Activated T-cell treated with anti-CD3 and anti-CD28 coated beads for 24 hours (primary cell): ENCODE results near the gene CEP57.
"Not testable (repeated sequence)": the region's sequence is repeated elsewhere in the genome, so short reads cannot be mapped to it uniquely, and the experiment has no call there.

ENCODE experiments used
- DNase-seq: peaks from one replicate; pipeline ENCODE4 v3.0.0-alpha.2; 2020; ENCODE audit warnings: low read depth

Gene CEP57

GRCh38 chr11:95796501-95796900 is 6.2 kb downstream of the CEP57 start:
- no peak for DNase-seq

GRCh38 chr11:95799546-95799945 is 9.2 kb downstream of the CEP57 start:
- DNase-seq: no peak

- no peak for DNase-seq
These were observed 10.1 kb downstream of the CEP57 start for GRCh38 chr11:95800438-95800837.

DNA sequence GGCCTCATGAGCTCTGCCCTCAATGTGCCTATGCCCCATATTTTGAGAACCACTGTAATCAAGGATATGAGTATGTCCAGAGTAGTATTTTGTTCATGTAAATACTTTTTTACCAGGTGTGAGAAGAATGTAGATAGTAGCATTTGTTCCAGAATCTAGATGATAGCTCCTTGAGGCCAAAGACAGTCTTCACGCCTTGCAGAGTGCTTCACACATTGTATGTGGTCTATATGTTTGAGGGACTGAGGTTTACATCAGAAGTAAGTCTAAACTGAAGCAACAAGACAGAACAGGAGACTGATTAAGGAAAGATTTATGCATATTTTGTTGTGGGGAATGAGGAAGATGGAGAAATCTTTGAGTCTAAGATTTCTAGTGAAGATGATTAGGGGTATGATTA is 12.5 kb downstream of the CEP57 start:
- DNase-seq: no peak

- no peak for DNase-seq
These were observed 13.7 kb downstream of the CEP57 start for GRCh38 chr11:95803973-95804372.

GRCh38 chr11:95805869-95806268 is 15.6 kb downstream of the CEP57 start:
- DNase-seq: no peak

DNA sequence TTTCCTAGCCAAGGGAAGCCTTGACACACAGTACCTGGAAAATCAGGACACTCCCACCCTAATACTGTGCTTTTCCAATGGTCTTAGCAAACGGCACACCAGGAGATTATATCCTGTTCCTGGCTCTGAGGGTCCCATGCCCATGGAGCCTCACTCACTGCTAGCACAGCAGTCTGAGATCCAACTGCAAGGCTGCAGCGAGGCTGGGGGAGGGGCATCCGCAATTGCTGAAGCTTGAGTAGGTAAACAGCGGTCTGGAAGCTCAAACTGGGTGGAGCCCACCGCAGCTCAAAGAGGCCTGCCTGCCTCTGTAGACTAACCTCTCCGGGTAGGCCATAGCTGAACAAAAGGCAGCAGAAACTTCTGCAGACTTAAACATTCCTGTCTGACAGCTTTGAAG is 16.2 kb downstream of the CEP57 start:
- not testable (repeated sequence) for DNase-seq

DNA sequence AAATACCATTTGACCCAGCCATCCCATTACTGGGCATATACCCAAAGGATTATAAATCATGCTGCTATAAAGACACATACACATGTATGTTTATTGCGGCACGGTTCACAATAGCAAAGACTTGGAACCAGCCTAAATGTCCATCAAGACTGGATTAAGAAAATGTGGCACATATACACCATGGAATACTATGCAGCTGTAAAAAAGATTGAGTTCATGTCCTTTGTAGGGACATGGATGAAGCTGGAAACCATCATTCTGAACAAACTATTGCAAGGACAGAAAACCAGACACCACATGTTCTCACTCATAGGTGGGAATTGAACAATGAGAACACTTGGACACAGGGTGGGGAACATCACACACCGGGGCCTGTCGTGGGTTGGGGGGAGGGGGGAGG is 20.8 kb downstream of the CEP57 start:
- not testable (repeated sequence) for DNase-seq

GRCh38 chr11:95816037-95816436 is 25.7 kb downstream of the CEP57 start:
- no peak for DNase-seq

DNA sequence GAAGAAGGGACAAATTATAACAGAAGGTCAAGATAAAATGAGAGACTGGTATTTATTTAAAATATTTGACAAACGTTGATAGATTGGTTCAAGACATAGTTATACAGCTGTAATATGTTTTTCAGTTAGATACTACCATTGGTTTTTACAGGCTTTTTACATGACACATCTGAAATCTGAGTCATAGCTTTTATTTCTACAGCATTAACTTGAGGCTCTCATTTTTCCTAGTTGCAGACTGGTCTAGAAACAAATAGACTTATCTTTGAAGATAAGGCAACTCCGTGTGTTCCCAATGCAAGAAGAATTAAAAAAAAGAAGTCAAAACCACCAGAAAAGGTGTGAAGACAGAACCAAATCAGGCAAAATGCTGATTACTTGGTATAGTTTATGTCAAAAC is 31.3 kb downstream of the CEP57 start:
- DNase-seq: no peak

DNA sequence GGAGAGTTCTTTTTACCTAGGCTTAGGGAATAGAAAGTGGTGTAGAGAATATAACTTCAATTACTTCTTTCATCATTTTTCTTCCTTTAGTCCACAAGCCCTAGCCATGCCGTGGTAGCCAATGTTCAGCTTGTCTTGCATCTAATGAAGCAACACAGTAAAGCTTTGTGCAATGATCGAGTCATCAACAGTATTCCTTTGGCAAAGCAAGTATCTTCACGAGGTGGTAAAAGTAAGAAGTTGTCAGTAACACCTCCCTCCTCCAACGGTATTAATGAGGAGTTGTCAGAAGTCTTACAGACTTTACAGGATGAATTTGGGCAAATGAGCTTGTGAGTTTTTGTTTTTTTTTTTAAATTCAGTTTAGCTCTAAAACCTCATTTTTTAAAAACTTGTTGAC is 37.4 kb downstream of the CEP57 start:
- no peak for DNase-seq

- DNase-seq: no peak
These were observed 39.4 kb downstream of the CEP57 start for GRCh38 chr11:95829580-95830259.

DNA sequence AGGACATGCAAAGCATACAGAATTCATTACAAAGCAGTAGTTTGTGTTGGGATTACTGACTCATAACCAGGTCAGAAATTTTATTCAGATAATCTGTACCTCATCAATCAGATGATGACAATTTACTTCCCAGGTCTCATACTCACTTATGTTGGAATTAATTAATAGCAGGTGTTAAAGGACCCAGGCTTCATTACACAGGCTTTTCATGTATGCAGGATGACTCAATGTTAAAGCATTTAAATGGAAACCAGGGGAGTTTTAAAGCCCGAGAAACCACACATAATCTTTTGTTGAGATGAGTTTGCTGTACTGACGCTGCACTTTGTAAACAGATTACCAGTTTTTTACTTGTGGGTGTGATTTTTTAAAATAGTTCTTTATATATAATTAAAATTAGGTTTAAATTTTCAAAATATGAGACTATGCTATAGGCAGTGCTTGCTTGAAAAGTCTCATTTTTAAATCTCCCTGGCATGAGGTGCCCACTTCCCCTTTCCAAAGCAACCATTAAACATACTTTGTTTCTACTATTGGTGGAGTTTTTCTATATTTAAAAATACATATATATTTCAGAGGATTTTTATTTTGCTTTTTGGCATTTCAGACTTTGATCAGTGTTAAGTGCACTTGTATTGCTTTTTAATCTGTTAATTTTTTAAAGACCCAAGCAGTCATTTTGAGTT is 41.0 kb downstream of the CEP57 start:
- DNase-seq: no peak

DNA sequence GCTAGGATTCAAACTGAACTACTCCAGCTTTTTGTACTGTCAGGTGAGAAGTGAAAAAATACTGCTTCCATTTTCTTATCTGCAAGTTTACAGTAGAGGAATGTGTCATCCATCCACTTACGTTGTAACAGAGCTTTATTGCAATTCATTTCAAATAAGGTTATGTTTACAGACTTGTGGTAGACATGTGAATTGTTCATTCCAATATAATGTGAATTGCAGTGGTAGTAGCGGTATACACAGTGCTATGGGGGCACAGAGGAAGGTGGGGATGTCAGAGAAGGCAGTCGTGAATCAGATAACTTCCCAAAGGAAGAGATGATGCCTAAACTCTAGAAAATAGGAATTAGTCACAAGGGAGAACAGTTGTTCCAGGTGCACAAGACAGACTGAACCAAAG is 42.5 kb downstream of the CEP57 start:
- DNase-seq: no peak

GRCh38 chr11:95833378-95833777 is 43.1 kb downstream of the CEP57 start:
- no peak for DNase-seq

- DNase-seq: no peak
These were observed 45.1 kb downstream of the CEP57 start for GRCh38 chr11:95835351-95835750.

DNA sequence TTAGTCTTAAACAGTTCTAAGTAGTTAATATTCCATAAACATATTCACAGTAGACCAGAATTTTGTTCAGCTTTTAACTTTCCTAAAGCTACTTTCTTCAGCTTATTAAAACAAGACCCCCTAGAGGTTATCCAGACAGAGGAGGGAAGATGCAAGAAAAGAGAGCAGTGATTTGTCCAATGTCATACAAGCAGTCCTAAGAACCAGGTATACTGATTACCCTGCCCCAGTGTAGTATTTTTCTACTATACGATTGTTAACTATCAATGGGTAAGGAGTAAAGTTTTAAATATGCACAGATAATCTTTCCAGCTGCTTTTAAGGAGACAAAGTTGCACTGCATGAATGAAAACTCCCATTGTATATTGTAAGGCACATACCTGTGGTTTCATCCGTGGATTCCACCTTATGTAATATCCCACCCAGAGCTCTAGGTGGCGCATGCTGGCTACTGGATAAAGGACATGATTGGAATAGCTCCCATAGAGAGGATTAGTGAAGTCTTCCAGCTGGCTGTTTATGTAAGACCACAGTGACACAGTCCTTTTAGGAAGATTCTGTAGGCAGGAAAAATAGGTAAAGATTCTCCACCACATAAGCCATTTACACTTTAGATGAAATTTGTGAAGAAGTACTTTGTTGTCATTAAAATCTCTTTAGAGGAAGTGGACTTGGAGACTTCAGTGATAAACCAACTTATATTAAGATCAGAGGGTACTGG is 45.6 kb downstream of the CEP57 start:
- DNase-seq: peak; percentile 41

DNA sequence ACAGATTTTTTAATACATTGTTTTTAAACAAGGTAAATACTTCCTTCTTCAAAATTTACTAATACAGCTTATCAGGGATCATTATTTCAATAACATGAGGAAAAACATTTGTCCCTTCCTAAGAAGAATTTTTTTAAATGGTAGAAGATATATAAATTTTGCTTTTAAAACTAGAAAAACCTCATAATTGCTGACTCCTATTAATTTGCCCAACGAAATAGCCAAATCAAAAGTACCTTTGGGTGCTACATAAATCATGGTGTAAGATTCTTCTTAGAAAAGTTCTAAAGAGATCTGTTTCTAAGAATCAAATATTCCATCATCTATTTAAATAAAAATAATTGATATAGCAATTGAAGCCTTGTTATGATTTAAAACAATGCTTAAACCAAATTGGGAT is 54.9 kb downstream of the CEP57 start:
- no peak for DNase-seq

DNA sequence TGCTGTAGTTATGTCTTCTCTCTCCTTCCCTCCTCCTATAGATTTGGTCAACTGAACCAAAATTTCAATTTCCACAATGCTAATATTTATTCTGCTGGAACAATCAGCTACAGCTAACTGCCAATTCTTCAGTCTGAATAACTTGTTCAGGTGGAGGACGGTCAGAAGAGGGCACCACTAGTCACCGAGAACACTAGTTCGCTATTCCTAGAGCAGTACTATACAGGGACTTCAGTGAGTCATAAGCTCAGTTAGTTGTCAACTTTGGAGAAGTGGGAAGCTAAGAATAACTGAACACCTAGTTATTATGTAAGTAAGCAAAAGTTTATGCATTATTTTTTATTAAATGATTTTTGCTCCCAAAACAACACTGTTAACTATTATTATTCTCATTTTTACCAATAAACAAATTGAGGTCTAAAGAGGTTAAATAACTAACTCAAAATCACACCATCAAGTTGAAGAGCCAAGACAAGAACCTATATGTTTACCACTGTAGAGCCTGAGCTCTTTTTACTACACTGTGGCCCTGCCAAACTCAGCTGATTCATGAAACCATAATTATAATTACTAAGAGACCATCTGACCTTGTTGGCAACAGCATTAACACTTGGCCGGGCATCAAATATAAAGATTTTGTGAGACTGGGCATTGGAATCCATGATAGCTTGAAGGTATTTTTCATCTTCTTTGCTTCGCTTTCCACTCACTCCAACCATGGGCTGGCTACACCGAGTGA is 59.0 kb downstream of the CEP57 start:
- peak; percentile 7 for DNase-seq

DNA sequence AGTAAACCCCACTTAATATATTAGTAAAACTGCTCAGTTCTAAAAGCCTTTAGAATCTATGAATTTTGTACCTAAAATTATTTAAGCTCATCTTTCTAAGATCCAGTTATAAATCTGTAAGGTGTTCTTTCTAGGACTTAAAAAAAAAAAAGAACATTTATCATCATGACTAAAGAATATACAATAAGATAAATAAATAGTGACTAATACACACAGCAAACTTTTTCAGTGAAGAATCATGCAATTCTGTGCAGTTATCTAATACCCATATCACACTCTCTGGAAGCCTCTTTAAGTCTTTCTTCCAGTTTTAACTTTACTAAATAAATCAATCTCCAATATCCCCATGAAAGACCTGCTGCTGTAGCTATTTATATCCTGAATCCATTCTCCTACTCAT is 59.8 kb downstream of the CEP57 start:
- DNase-seq: no peak

DNA sequence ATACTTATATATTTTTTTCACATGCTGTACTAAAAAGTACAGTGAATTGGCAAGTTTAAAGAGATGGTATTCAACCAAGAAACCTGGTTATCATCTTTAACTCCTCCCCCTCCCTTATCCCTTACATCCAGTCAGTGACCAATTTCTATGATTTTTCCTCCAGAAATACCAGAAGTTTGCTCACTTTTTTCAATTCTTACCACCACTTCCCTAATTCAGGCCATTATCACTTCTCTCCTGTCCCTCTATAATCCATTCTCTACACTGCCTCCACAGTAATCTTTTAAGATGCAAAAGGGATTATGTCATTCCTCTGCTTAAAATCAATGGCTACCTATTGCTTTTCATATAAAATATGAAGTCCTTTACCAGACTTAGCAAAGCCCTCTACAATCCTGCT is 62.8 kb downstream of the CEP57 start:
- no peak for DNase-seq

DNA sequence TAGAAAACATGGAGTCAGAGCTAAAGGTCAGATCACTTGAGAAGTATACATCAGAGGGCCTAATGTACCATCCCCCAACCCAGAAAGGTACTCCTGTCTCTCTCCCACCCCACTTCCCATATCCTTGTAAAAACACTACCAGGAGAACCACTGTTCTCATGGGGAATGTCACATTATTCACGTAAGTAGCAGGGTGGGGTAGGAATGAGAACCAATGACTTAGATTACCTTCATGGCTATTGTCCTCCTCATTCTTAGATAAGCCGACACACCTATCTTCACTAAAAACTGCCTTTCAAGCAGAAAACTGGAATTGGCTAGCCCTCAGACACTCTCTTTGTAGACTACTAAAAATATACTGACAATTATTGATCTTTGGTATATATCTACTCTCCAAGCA is 63.6 kb downstream of the CEP57 start:
- DNase-seq: no peak

DNA sequence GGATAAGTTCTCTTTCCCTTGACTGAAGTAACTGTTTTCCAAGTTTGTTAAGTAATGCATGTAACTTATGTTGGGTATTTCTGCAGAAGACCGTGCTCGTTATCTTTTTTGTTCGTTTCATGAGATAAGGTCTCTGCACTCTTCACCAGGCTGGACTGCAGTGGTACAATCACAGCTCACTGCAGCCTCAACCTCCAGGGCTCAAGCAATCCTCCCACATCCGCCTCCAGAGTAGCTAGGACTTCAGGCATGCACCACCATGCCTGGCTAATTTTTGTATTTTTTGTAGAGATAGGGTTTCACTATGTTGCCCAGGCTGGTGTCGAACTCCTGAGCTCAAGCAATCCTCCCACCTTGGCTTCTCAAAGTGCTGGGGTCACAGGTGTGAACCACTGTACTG is 64.1 kb downstream of the CEP57 start:
- DNase-seq: not testable (repeated sequence)
